ENCODE data around the gene STK11IP.

STK11IP gene

GRCh38 chr2:219557791-219558785 lies 39.6 kb upstream of the STK11IP start:
- Histone ChIP-seq H3K36me3 (ENCODE audit: control insufficient read depth in 4 of 4, insufficient read depth in 4 of 4, low read length in 3 of 4) (peaks cover 0 to 12% (median 5%) of the 10 kb centered on the region in 4 experiments), H3K4me3 (ENCODE audit: control insufficient read depth in 1 of 7, extremely low read depth in 1 of 7, insufficient read depth in 4 of 7, low read depth in 2 of 7, low read length in 6 of 7) (no peak overlapping the region), H3K27ac (ENCODE audit: insufficient read depth in 1 of 2, low read depth in 1 of 2, low read length in 2 of 2, poor library complexity in 1 of 2, severe bottlenecking in 2 of 2) (no peak overlapping the region), H3K4me1 (ENCODE audit: control extremely low read depth in 1 of 4, control insufficient read depth in 4 of 4, insufficient read depth in 4 of 4, low read length in 3 of 4) (peaks cover 0 to 4% (median 2%) of the 10 kb centered on the region in 4 experiments), H3K27me3 (replicated peaks in 2 of 5; ENCODE audit: control insufficient read depth in 4 of 5, insufficient read depth in 5 of 5, low read length in 4 of 5) (peaks cover 0 to 9% (median 2%) of the 10 kb centered on the region in 5 experiments), H3K9me3 (ENCODE audit: control extremely low read depth in 1 of 5, control insufficient read depth in 4 of 5, insufficient read depth in 2 of 5, low read depth in 1 of 5, low read length in 4 of 5) (no peaks in the 10 kb centered on the region)
- POLR2A ChIA-PET = no interaction called here
- WGBS (ENCODE audit: insufficient coverage) = 99% methylated on average over 21 of the region's 25 CpGs
- no peak for DNase-seq
- CTCF ChIA-PET = interaction anchor here (1.1 to 14.3 kb wide), 3 partner anchors 15 to 18 kb away, joined by 3 to 117 read pairs (median 3); partner anchors contain the start of genes CHPF and TMEM198

- no peaks in the 10 kb centered on the region for H3K9me3 ChIP-seq (ENCODE audit: control extremely low read depth in 1 of 5, control insufficient read depth in 4 of 5, insufficient read depth in 2 of 5, low read depth in 1 of 5, low read length in 4 of 5)
- H3K27ac ChIP-seq (ENCODE audit: insufficient read depth in 1 of 2, low read depth in 1 of 2, low read length in 2 of 2, poor library complexity in 1 of 2, severe bottlenecking in 2 of 2) = no peak overlapping the region
- H3K4me1 ChIP-seq (ENCODE audit: control extremely low read depth in 1 of 4, control insufficient read depth in 4 of 4, insufficient read depth in 4 of 4, low read length in 3 of 4) = no peaks in the 10 kb centered on the region
- WGBS (ENCODE audit: insufficient coverage) = 95% methylated on average over 10 of the region's 20 CpGs
- no peaks in the 10 kb centered on the region for H3K27me3 ChIP-seq (replicated peaks in 2 of 5; ENCODE audit: control insufficient read depth in 4 of 5, insufficient read depth in 5 of 5, low read length in 4 of 5)
- CTCF ChIA-PET = interaction anchor here (0.5 to 14.3 kb wide), 19 partner anchors 9 to 482 kb away, joined by 3 to 117 read pairs (median 6); partner anchors contain the start of genes CHPF, OBSL1, STK11IP and TMEM198
- peaks cover 0 to 19% (median 11%) of the 10 kb centered on the region in 4 experiments for H3K36me3 ChIP-seq (ENCODE audit: control insufficient read depth in 4 of 4, insufficient read depth in 4 of 4, low read length in 3 of 4)
- DNase-seq = no peak
- POLR2A ChIA-PET = no interaction called here
- no peak overlapping the region for H3K4me3 ChIP-seq (ENCODE audit: control insufficient read depth in 1 of 7, extremely low read depth in 1 of 7, insufficient read depth in 4 of 7, low read depth in 2 of 7, low read length in 6 of 7)
Observed at GRCh38 chr2:219559156-219559915, 38.3 kb upstream of the STK11IP start.

GRCh38 chr2:219560037-219560892 lies 37.4 kb upstream of the STK11IP start:
- ChIA-PET CTCF (interaction anchor here (0.5 to 14.3 kb wide), 26 partner anchors 8 to 483 kb away, joined by 3 to 117 read pairs (median 5); partner anchors contain the start of genes CHPF, OBSL1, STK11IP and TMEM198), POLR2A (interaction anchor here (1.0 kb wide), 1 partner anchor 11 kb away, joined by 3 read pairs; the partner anchor contains the start of gene OBSL1)
- 61% methylated on average over 5 of the region's 8 CpGs for WGBS (ENCODE audit: insufficient coverage)
- Histone ChIP-seq H3K4me1 (ENCODE audit: control extremely low read depth in 1 of 4, control insufficient read depth in 4 of 4, insufficient read depth in 4 of 4, low read length in 3 of 4) (no peaks in the 10 kb centered on the region), H3K4me3 (ENCODE audit: control insufficient read depth in 1 of 7, extremely low read depth in 1 of 7, insufficient read depth in 4 of 7, low read depth in 2 of 7, low read length in 6 of 7) (no peak overlapping the region), H3K27me3 (replicated peaks in 2 of 5; ENCODE audit: control insufficient read depth in 4 of 5, insufficient read depth in 5 of 5, low read length in 4 of 5) (no peaks in the 10 kb centered on the region), H3K36me3 (ENCODE audit: control insufficient read depth in 4 of 4, insufficient read depth in 4 of 4, low read length in 3 of 4) (peaks cover 0 to 23% (median 11%) of the 10 kb centered on the region in 4 experiments), H3K9me3 (ENCODE audit: control extremely low read depth in 1 of 5, control insufficient read depth in 4 of 5, insufficient read depth in 2 of 5, low read depth in 1 of 5, low read length in 4 of 5) (no peaks in the 10 kb centered on the region), H3K27ac (ENCODE audit: insufficient read depth in 1 of 2, low read depth in 1 of 2, low read length in 2 of 2, poor library complexity in 1 of 2, severe bottlenecking in 2 of 2) (no peak overlapping the region)
- peak in 1 of 3 donors; percentile 26 for DNase-seq

- 100% methylated on average over 1 of the region's 3 CpGs for WGBS (ENCODE audit: insufficient coverage)
- no peak for DNase-seq
- no peak overlapping the region for H3K4me3 ChIP-seq (ENCODE audit: control insufficient read depth in 1 of 7, extremely low read depth in 1 of 7, insufficient read depth in 4 of 7, low read depth in 2 of 7, low read length in 6 of 7)
- H3K4me1 ChIP-seq (ENCODE audit: control extremely low read depth in 1 of 4, control insufficient read depth in 4 of 4, insufficient read depth in 4 of 4, low read length in 3 of 4) = no peaks in the 10 kb centered on the region
- POLR2A ChIA-PET = interaction anchor here (1.0 kb wide), 1 partner anchor 10 kb away, joined by 3 read pairs; the partner anchor contains the start of gene OBSL1
- H3K27ac ChIP-seq (ENCODE audit: insufficient read depth in 1 of 2, low read depth in 1 of 2, low read length in 2 of 2, poor library complexity in 1 of 2, severe bottlenecking in 2 of 2) = no peak overlapping the region
- CTCF ChIA-PET = interaction anchor here (0.6 to 14.3 kb wide), 19 partner anchors 10 to 169 kb away, joined by 3 to 117 read pairs (median 7); partner anchors contain the start of genes CHPF, OBSL1, STK11IP and TMEM198
- H3K9me3 ChIP-seq (ENCODE audit: control extremely low read depth in 1 of 5, control insufficient read depth in 4 of 5, insufficient read depth in 2 of 5, low read depth in 1 of 5, low read length in 4 of 5) = no peaks in the 10 kb centered on the region
- no peaks in the 10 kb centered on the region for H3K27me3 ChIP-seq (replicated peaks in 2 of 5; ENCODE audit: control insufficient read depth in 4 of 5, insufficient read depth in 5 of 5, low read length in 4 of 5)
- peaks cover 0 to 27% (median 14%) of the 10 kb centered on the region in 4 experiments for H3K36me3 ChIP-seq (ENCODE audit: control insufficient read depth in 4 of 4, insufficient read depth in 4 of 4, low read length in 3 of 4)
Observed at GRCh38 chr2:219560893-219561178, 36.8 kb upstream of the STK11IP start.

DNA sequence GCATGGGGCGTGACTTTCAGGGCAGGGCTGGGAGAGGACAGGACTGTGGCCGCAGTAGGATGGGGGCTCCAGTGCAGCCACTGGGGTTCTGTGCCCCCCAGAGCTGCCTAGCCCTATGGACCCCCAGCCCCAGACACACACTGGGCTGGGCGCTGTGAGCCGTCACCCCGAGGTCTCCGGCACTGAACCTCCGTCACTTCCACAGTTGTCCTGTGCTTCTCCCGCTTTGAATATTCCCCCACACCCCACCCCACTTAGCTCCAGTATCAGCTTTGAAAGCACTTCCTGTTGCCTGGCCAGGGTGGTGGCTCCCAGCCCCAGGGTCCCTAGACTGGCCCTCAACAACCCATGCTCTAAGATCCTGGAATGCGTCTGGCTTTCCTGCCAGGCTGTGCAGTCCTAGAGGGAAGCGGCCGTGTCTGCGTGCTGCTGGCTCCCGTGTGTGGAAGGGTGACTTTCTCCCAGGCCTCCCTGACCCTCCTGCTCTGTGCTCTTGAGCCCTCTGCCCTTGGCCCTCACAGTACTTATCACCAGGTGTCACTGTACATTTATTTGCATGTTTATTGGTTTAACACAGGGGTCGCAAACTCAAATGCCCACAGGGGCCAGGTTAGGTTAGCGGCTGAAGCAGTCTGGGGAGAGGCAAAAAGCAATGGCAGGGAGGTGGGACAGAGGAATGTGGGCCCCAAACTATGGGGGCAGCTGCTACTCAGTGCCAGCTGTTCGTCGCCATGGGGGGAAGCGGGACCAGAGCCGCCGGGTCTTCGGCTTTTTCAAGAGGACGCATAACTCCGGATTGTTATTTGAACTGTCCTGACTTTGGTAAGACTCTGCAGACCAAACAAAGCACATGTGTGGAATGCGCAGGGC lies 36.2 kb upstream of the STK11IP start:
- Histone ChIP-seq H3K4me1 (ENCODE audit: control extremely low read depth in 1 of 4, control insufficient read depth in 4 of 4, insufficient read depth in 4 of 4, low read length in 3 of 4) (no peaks in the 10 kb centered on the region), H3K4me3 (ENCODE audit: control insufficient read depth in 1 of 7, extremely low read depth in 1 of 7, insufficient read depth in 4 of 7, low read depth in 2 of 7, low read length in 6 of 7) (no peak overlapping the region), H3K27me3 (replicated peaks in 2 of 5; ENCODE audit: control insufficient read depth in 4 of 5, insufficient read depth in 5 of 5, low read length in 4 of 5) (no peaks in the 10 kb centered on the region), H3K36me3 (ENCODE audit: control insufficient read depth in 4 of 4, insufficient read depth in 4 of 4, low read length in 3 of 4) (peaks cover 0 to 26% (median 14%) of the 10 kb centered on the region in 4 experiments), H3K27ac (ENCODE audit: insufficient read depth in 1 of 2, low read depth in 1 of 2, low read length in 2 of 2, poor library complexity in 1 of 2, severe bottlenecking in 2 of 2) (no peak overlapping the region), H3K9me3 (ENCODE audit: control extremely low read depth in 1 of 5, control insufficient read depth in 4 of 5, insufficient read depth in 2 of 5, low read depth in 1 of 5, low read length in 4 of 5) (no peaks in the 10 kb centered on the region)
- whole genome bisulfite sequencing (ENCODE audit: insufficient coverage) = 98% methylated on average over 21 of the region's 24 CpGs
- POLR2A ChIA-PET = interaction anchor here (0.6 kb wide), 1 partner anchor 566 kb away, joined by 4 read pairs; no protein-coding TSS in a partner anchor
- CTCF ChIA-PET = interaction anchor here (0.7 to 14.3 kb wide), 15 partner anchors 10 to 158 kb away, joined by 3 to 117 read pairs (median 8); partner anchors contain the start of genes CHPF, OBSL1, STK11IP and TMEM198
- DNase-seq = no peak

Data from common myeloid progenitor, CD34-positive (primary cell).